Urinary bladder (tissue), 4 donors: ENCODE measurements around the gene TP53BP1. TPM values are rescaled to one million over a fixed set of nuclear protein-coding genes. Genes with fewer than 3 reads are reported as not detected.

Source experiments
- DNase-seq: peaks from one replicate; pipeline ENCODE4 v3.0.0-alpha.2; 2015; ENCODE audit errors: extremely low spot score
- H3K27ac ChIP-seq: one replicate; pipeline ENCODE4 v1.5.1; 2013; ENCODE audit warnings: low read depth, mild to moderate bottlenecking, moderate library complexity
- H3K36me3 ChIP-seq: one replicate; pipeline ENCODE4 v1.6.1; 2013; ENCODE audit warnings: mild to moderate bottlenecking, moderate library complexity; ENCODE audit not compliant: insufficient read depth
- H3K4me1 ChIP-seq: one replicate; pipeline ENCODE4 v1.6.1; 2013; ENCODE audit warnings: mild to moderate bottlenecking, moderate library complexity; ENCODE audit not compliant: insufficient read depth
- H3K4me3 ChIP-seq: one replicate; pipeline ENCODE4 v1.5.1; 2013; ENCODE audit warnings: low read depth, low read length
- whole genome bisulfite sequencing: extraction: QIAGEN DNeasy Blood & Tissue Kit; methylation state at CpG from one replicate; pipeline ENCODE4 v1.1.7; 2013; 5-methylcytosine and 5-hydroxymethylcytosine counted together
- polyA plus RNA-seq: library from polyadenylated mRNA; stranded (reverse); fragments of 200-250 nt; gene quantifications from one replicate; pipeline ENCODE4 v1.2.3, GENCODE V29; 2013
- total RNA-seq: library from RNA; depleted of rRNA; stranded (reverse); fragments of >200 nt; gene quantifications from one replicate; pipeline ENCODE4 v1.2.3, GENCODE V29; 2014
- donor health status: healthy with polysubstance abuse.
- donor health status: healthy.

Gene TP53BP1
- total and polyA plus RNA-seq, 2 donors, result 16.7 to 106 TPM

DNA sequence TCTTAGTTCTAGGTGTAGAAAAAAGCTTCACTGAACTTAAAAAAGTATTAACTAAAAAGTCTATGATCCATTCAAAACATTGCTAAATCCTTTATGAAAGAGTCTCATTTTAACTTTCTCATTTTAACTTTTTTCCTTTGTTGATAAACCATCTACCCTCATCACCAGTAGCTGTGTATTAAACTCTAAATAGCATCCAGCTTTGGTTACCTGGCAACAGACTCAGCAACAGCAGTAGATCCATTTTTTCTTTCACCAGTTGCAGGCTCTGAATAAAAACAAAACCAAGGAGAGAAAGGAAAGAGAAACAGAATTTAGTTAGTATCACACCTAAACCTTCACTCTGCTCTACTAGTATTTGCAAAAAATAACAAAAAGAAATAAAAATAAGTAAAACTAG, 51.6 kb downstream of the TP53BP1 start:
- no peak for DNase-seq
- Histone ChIP-seq H3K27ac (peak overlapping the region; percentile 6), H3K4me3 (no peak overlapping the region), H3K4me1 (no peaks in the 10 kb centered on the region), H3K36me3 (peaks cover 5% of the 10 kb centered on the region)

GRCh38 chr15:43440721-43441281, 52.2 kb downstream of the TP53BP1 start:
- Histone ChIP-seq H3K27ac (peak overlapping the region; percentile 6), H3K4me3 (no peak overlapping the region), H3K36me3 (peaks cover 5% of the 10 kb centered on the region), H3K4me1 (no peaks in the 10 kb centered on the region)
- 23% methylated on average over 4 of the region's 4 CpGs for WGBS
- peak; percentile 7 for DNase-seq

DNA sequence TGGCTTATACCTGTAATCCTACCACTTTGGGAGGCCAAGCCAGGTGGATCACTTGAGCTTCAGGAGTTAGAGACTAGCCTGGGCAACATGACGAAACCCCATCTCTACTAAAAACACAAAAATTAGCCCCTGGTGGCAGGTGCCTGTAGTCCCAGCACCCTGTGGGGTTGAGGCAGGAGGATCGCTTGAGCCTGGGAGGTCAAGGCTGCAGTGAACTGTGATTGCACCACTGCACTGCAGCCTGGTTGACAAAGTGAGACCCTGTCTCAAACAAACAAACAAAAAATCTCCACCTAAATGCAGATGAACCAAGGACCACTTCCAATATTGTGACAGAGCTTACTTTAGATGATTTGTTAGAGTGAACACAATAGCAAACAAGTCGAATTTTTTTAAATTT, 53.7 kb downstream of the TP53BP1 start:
- Histone ChIP-seq H3K27ac (no peak overlapping the region), H3K4me3 (no peak overlapping the region), H3K4me1 (no peaks in the 10 kb centered on the region), H3K36me3 (no peaks in the 10 kb centered on the region)
- DNase-seq, result no peak
- WGBS, result 81% methylated on average over 3 of the region's 3 CpGs

GRCh38 chr15:43436395-43436794, 56.6 kb downstream of the TP53BP1 start:
- Histone ChIP-seq H3K4me1 (no peaks in the 10 kb centered on the region), H3K36me3 (peaks cover 1% of the 10 kb centered on the region)
- DNase-seq, result no peak

GRCh38 chr15:43434446-43434845, 58.5 kb downstream of the TP53BP1 start:
- Histone ChIP-seq H3K27ac (no peak overlapping the region), H3K36me3 (peaks cover 3% of the 10 kb centered on the region), H3K4me1 (no peaks in the 10 kb centered on the region), H3K4me3 (no peak overlapping the region)
- DNase-seq, result no peak

More at GRCh38 chr15:43436395-43436794, 56.6 kb downstream of the TP53BP1 start:
- WGBS, result 94% methylated on average over 7 of the region's 7 CpGs
- no peak overlapping the region for H3K4me3 ChIP-seq
- no peak overlapping the region for H3K27ac ChIP-seq

- no peak overlapping the region for H3K27ac ChIP-seq
- no peak for DNase-seq
- 60% methylated on average over 3 of the region's 3 CpGs for WGBS
- no peaks in the 10 kb centered on the region for H3K4me1 ChIP-seq
- peaks cover 3% of the 10 kb centered on the region for H3K36me3 ChIP-seq
- H3K4me3 ChIP-seq, result no peak overlapping the region
These were observed 59.2 kb downstream of the TP53BP1 start for GRCh38 chr15:43433661-43434303.

DNA sequence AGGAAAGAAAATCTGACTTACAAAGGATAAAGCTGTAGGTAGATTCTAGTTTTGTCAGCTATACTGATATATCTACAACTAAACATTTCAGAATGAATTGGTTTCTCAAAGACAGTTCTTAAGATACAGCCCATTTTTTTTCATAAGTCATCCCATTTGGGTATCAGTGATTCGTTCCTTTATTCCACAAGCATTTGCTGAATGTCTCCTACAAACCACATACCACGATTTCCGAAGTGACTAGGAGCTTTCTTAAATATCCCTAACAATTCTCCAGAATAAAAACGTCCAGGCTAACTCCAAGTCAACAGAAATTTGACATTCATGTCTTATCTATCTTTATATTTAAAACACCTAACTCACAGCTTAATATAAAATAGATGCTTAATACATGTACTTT, 59.8 kb downstream of the TP53BP1 start:
- no peak for DNase-seq
- peaks cover 3% of the 10 kb centered on the region for H3K36me3 ChIP-seq
- H3K4me3 ChIP-seq, result no peak overlapping the region
- H3K4me1 ChIP-seq, result no peaks in the 10 kb centered on the region
- 82% methylated on average over 4 of the region's 4 CpGs for WGBS
- H3K27ac ChIP-seq, result no peak overlapping the region

DNA sequence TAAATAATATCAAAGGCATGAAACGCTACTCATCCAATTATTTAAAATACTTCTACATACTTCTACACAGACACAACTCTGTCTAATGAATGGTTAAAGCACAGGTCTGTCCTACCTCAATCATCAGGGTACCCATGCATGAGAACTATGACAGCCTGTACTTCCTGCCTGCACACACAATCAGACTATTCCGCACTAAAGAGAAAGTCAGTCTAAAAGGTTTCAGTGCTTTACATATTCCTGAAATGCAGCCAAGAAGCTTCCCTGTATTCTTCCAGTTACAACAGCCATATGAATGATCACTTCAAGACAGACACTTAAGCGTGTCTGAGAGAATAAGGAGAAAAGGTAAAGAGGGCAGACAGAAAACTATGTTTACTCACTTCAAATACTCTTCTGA, 63.3 kb downstream of the TP53BP1 start:
- H3K36me3 ChIP-seq, result peaks cover 11% of the 10 kb centered on the region
- DNase-seq, result no peak
- WGBS, result 43% methylated on average over 3 of the region's 3 CpGs
- H3K27ac ChIP-seq, result no peak overlapping the region
- no peaks in the 10 kb centered on the region for H3K4me1 ChIP-seq
- H3K4me3 ChIP-seq, result no peak overlapping the region

GRCh38 chr15:43423793-43424192, 69.2 kb downstream of the TP53BP1 start:
- Histone ChIP-seq H3K36me3 (peaks cover 14% of the 10 kb centered on the region), H3K4me1 (no peaks in the 10 kb centered on the region), H3K4me3 (no peak overlapping the region), H3K27ac (no peak overlapping the region)
- WGBS, result 98% methylated on average over 3 of the region's 3 CpGs
- no peak for DNase-seq

- Histone ChIP-seq H3K36me3 (peaks cover 5% of the 10 kb centered on the region), H3K27ac (no peak overlapping the region), H3K4me3 (no peak overlapping the region), H3K4me1 (no peaks in the 10 kb centered on the region)
- DNase-seq, result no peak
- WGBS, result 97% methylated on average over 7 of the region's 7 CpGs
These were observed 72.1 kb downstream of the TP53BP1 start for GRCh38 chr15:43420876-43421275.

- DNase-seq, result no peak
- Histone ChIP-seq H3K4me3 (no peak overlapping the region), H3K4me1 (no peaks in the 10 kb centered on the region), H3K27ac (no peak overlapping the region), H3K36me3 (peaks cover 5% of the 10 kb centered on the region)
- 91% methylated on average over 10 of the region's 10 CpGs for WGBS
These were observed 72.5 kb downstream of the TP53BP1 start for GRCh38 chr15:43420435-43420834.

DNA sequence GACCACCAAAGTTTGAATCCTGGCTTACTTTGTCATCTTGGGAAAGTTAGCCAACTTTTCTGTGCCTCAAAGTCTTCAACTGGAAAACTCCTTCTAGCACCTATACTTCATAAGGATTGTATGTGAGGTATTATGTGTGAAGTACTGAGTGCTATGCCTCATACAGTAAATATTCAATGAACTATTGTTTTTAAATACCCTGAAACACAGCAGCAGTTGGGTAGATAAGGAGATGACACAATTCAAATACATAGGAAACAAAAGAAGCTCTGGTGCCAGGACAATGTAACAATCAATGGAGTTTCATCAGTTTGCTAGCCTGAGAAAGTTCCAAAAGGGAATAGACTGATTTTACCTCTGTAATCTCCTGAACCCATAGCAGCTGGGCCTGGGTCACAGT, 78.8 kb downstream of the TP53BP1 start:
- Histone ChIP-seq H3K4me1 (no peaks in the 10 kb centered on the region), H3K27ac (no peak overlapping the region), H3K4me3 (no peak overlapping the region), H3K36me3 (peaks cover 7% of the 10 kb centered on the region)
- DNase-seq, result no peak

DNA sequence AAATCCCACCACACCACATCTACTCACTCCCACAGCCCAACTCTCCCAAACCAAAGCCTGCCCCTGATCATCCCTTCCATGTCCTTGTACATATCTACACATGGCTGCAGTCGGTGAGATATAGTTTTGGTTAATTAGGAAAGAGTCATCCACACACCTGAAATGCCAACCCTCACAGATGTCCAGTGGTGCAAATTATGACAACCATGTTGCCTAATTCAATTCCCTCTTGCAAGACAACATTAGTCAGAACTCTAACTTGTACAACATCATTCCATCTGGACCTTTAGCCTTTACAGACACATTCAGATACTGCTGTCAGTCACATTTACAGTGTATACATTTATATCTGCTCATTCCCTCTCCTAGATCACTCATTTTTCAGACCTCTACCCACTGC, 80.9 kb downstream of the TP53BP1 start:
- Histone ChIP-seq H3K4me3 (no peak overlapping the region), H3K27ac (no peak overlapping the region), H3K36me3 (peaks cover 10% of the 10 kb centered on the region), H3K4me1 (no peaks in the 10 kb centered on the region)
- 94% methylated on average over 1 of the region's 1 CpG for WGBS
- no peak for DNase-seq

GRCh38 chr15:43410572-43411214, 82.3 kb downstream of the TP53BP1 start:
- WGBS, result 82% methylated on average over 5 of the region's 5 CpGs
- DNase-seq, result no peak
- Histone ChIP-seq H3K4me3 (no peak overlapping the region), H3K4me1 (no peaks in the 10 kb centered on the region), H3K27ac (no peak overlapping the region), H3K36me3 (peaks cover 10% of the 10 kb centered on the region)
